ENCODE data around the gene TLE3.

DNA sequence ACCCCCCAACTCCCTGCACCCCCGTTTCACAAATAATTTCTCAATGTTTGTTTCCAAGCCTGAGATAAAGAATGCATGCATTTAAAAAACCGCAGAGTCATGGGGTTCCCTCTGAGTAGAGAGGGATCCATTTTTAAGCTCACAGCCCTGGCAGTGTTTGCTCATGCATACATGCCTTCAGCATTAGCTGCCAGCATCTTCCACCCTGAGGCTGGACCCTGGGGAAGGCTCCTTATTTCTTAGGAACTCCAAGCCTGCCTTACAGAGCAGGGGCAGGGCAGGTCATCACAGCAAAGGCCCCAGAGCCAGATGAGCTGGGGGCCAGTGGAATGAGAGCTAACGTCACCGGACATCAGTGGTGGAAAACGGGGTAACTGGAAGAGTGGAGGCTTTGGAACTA, 31.3 kb downstream of the TLE3 start:
- TF ChIP-seq, protein P1, sequence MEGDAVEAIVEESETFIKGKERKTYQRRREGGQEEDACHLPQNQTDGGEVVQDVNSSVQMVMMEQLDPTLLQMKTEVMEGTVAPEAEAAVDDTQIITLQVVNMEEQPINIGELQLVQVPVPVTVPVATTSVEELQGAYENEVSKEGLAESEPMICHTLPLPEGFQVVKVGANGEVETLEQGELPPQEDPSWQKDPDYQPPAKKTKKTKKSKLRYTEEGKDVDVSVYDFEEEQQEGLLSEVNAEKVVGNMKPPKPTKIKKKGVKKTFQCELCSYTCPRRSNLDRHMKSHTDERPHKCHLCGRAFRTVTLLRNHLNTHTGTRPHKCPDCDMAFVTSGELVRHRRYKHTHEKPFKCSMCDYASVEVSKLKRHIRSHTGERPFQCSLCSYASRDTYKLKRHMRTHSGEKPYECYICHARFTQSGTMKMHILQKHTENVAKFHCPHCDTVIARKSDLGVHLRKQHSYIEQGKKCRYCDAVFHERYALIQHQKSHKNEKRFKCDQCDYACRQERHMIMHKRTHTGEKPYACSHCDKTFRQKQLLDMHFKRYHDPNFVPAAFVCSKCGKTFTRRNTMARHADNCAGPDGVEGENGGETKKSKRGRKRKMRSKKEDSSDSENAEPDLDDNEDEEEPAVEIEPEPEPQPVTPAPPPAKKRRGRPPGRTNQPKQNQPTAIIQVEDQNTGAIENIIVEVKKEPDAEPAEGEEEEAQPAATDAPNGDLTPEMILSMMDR (IDR thresholded peaks at IDR 0.05 in 8 of 11, conservative IDR thresholded peaks at IDR 0.05 in 3 of 11) = no peak
- no peak for TF ChIP-seq POLR2AphosphoS5 (IDR thresholded peaks at IDR 0.05)

Data from spleen (tissue), 7 donors.